ENCODE data around the gene OTUB2.

The OTUB2 gene

DNA sequence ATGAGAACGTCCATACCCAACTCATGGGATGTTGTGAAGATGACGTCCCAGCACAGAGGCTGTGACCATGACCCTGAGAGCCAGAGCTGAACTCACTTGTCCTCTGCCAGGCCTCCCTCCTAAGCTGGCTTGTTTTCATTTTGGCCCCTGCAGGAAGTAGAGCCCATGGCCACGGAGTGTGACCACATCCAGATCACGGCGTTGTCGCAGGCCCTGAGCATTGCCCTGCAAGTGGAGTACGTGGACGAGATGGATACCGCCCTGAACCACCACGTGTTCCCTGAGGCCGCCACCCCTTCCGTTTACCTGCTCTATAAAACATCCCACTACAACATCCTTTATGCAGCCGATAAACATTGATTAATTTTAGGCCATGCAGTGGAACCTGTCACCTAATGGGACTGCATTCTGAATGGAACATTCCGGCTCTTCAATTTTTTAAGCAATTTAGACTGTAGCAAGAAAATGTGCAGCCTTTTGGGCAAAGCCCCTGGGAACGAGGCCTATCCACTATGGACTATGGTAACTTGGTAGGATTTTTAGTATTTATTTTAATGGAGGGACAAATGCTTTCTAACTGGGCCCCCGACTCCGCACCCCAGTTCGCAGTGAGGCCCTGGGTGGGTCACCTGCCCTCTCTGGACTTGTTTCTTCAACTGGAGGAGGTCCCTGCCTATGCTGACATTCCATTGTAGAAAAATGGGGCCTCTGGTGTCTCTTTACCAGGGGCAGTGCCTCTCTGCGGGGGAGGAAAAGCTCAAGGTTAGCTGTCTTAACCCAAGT, 19.6 kb downstream of the OTUB2 start:
- Mint-ChIP-seq H3K36me3 (ENCODE audit: low read depth) (peaks cover 77% of the 10 kb centered on the region), H3K27me3 (no peaks in the 10 kb centered on the region), H3K4me1 (ENCODE audit: low read depth) (no peaks in the 10 kb centered on the region), H3K27ac (peak overlapping the region; percentile 11), H3K9me3 (no peaks in the 10 kb centered on the region), H3K4me3 (no peak overlapping the region)
- no peak for DNase-seq

DNA sequence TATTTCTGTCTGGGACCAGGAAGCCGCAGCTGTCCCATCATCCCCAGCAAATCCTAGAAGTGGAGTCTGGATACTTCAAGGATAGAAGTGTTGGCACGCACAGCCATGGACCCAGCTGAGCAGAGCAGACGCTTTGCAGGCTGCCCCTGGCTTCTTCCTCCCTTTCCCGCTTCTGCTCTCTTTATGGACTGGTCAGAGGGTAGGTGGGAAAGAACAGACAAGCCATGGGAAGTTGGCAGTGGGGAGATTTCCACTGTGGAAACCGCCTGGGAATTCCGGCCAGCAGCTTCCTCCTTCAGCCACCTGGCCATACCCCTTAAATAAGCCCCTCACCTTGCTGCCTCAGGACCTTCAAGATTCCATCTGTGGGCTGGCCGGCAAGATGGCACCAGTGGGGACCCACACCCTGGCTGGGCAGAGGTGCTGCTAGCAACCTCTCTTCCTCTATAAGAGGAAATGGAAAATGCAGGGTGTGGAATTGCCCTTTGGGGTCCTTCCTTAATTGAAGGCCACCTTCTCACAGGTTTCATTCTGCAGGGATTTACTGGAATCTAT, 20.6 kb downstream of the OTUB2 start:
- Mint-ChIP-seq H3K27me3 (no peaks in the 10 kb centered on the region), H3K4me1 (ENCODE audit: low read depth) (no peaks in the 10 kb centered on the region), H3K4me3 (no peak overlapping the region), H3K36me3 (ENCODE audit: low read depth) (peaks cover 87% of the 10 kb centered on the region), H3K9me3 (no peaks in the 10 kb centered on the region), H3K27ac (peak overlapping the region; percentile 40)
- DNase-seq = no peak

DNA sequence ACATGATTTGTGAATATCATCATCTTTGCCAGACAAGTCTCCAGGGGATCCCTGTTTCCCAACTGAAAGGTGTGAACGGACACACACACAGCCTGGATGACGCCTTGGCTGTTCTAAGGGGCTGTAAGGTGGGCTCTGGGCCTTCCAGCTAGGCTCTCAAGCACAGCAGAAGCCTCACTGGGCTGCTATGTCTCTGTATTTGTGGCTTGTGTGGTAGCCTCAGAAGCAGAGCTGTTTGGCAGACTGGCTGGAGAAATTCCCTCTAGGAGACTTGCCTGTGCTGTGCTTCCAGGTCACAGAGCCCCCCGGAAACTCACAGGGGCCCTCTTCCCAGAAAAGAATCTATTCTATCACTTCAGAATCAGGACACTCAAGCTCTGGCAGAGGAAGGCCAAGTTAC, 21.4 kb downstream of the OTUB2 start:
- Mint-ChIP-seq H3K9me3 (no peaks in the 10 kb centered on the region), H3K27ac (peak overlapping the region; percentile 69), H3K4me3 (no peak overlapping the region), H3K4me1 (ENCODE audit: low read depth) (peaks cover 6% of the 10 kb centered on the region), H3K27me3 (no peaks in the 10 kb centered on the region), H3K36me3 (ENCODE audit: low read depth) (peaks cover 96% of the 10 kb centered on the region)
- no peak for DNase-seq

DNA sequence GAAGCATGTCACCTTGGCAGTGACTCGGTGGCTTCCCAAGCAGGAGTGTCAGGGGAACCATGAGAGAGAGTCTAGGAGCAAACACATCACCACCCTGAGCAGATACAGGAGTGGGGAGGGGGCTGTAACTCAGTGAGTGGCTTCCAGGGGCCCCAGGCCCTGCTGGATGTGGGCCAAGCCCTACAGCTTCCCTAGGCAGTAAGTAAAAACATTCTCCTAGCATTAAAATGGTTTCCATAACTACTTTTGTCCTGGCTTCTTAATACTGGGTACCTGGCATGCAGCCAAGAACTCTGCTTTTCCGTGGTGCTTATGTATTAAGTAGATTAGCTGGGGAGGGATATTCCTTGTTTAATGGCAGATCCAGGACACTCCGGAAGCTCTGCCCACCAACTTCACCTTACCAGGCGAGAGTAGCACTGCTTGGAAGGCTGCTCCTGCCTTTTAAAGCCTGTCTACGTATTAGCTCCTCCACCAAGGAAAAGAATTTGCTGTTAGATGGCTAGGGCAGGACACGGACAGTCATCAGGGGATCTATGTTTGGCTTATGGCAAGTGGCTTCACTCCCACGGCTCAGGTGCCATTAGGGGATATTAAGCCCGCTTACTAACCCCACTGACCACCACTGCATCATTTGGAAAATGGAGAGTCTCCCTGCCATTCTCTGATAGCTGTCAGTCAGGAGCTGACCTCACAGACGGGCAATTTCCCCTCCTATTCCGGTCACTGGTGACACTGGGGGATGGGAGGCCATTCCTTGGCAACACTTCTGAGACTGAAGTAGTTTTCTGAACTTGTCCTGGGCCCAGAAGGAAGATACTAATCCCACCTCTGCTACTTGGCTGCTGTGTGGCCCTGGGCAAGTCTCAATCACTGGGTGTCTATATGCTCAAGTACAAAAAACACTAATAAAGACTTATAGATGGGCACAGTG, 22.8 kb downstream of the OTUB2 start:
- no peak for DNase-seq
- peak overlapping the region; percentile 69 for H3K27ac Mint-ChIP-seq
- peaks cover 13% of the 10 kb centered on the region for H3K4me1 Mint-ChIP-seq (ENCODE audit: low read depth)
- H3K27me3 Mint-ChIP-seq = no peaks in the 10 kb centered on the region
- H3K4me3 Mint-ChIP-seq = no peak overlapping the region
- H3K9me3 Mint-ChIP-seq = no peaks in the 10 kb centered on the region
- peaks cover 95% of the 10 kb centered on the region for H3K36me3 Mint-ChIP-seq (ENCODE audit: low read depth)

DNA sequence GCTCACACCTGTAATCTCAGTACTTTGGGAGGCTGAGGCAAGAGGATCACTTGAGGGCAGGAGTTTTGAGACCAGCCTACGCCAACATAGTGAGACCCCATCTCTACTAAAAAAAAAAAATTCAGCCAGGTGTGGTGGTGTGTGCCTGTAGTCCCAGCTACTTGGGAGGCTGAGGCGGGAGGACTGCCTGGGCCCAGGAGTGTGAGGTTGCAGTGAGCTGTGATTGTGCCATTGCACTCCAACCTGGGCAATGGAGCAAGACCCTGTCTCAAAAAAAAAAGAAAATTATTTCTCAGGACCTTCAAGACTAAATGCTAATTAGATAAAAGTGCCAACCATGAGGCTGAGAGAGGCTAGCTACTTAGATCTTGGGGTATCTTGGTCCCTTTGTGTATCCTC, 23.5 kb downstream of the OTUB2 start:
- DNase-seq = no peak
- Mint-ChIP-seq H3K9me3 (no peaks in the 10 kb centered on the region), H3K4me3 (no peak overlapping the region), H3K27me3 (no peaks in the 10 kb centered on the region), H3K4me1 (ENCODE audit: low read depth) (peaks cover 16% of the 10 kb centered on the region), H3K27ac (no peak overlapping the region), H3K36me3 (ENCODE audit: low read depth) (peaks cover 95% of the 10 kb centered on the region)

DNA sequence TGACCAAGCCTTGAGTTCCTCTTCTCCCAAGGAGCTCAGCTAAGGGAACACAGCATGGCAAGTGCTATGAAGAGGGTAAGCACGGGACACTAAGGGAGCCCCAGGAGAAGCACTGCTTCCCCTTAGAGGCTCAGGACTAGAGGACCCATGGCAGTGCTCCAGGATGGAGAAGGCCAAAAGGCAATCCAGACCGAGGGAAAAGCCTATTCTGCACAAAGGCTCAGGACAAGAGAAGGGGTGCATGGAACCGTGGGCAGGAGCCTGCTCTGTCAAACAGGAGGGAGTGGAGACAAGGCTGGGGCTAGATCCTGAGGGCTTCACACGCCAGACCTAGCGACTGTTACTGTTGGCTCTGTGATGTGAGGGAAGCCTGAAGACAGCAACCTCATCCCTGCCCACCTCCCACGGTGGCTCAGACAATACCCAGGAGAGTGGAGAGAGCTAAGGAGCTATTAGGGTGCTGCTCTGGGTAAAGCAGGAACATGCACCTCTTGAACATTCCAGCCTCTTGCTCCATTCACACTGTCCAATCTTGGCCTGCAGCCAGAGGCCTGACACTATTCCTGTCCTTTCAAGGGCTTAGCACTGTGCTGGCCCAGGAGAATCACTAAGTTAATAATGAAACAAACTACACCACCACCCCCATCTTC, 24.2 kb downstream of the OTUB2 start:
- H3K27ac Mint-ChIP-seq = peak overlapping the region; percentile 42
- no peaks in the 10 kb centered on the region for H3K9me3 Mint-ChIP-seq
- H3K27me3 Mint-ChIP-seq = no peaks in the 10 kb centered on the region
- peaks cover 16% of the 10 kb centered on the region for H3K4me1 Mint-ChIP-seq (ENCODE audit: low read depth)
- H3K36me3 Mint-ChIP-seq (ENCODE audit: low read depth) = peaks cover 95% of the 10 kb centered on the region
- no peak overlapping the region for H3K4me3 Mint-ChIP-seq
- DNase-seq = no peak

DNA sequence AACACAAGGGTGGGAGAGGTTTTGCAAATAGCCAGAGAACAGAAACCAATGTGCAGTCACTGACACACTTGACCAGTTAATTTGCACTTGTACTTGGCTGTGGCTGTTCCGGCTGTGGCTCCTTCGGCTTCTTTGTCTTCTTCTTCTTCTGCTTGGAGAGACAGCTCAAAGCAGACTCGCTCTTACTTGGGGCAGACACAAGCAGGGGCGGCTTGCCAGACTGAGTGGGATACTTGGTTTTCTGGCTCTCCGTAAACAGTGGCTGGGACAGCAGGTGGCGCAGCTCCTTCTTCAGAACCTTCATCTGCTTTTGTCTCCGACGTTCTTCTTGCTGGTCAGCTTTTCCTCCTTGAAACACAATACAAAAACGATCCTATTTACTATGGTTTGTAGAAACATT, 25.0 kb downstream of the OTUB2 start:
- Mint-ChIP-seq H3K27ac (peak overlapping the region; percentile 3), H3K27me3 (no peaks in the 10 kb centered on the region)
- no peak for DNase-seq

DNA sequence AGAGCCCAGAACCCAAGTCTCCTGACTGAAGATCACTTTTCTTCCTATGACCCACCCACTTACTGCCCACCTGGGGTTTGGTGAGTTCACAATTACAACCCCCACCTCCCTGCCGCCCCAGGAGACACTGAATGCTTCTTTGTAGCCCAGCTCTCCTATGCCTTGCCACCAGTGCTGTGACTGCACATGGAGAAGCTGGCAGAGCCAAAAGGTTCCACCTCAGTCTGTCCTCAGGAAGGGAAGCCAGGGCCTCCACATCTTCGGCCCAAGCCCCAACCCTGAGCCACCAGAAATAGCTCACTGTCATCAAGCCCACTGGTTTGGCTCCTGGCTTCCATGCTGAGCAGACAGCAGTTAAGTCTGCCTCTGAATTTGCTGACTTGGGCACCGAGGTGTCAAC, 25.6 kb downstream of the OTUB2 start:
- no peak for DNase-seq
- H3K9me3 Mint-ChIP-seq = no peaks in the 10 kb centered on the region
- H3K27me3 Mint-ChIP-seq = no peaks in the 10 kb centered on the region
- peaks cover 26% of the 10 kb centered on the region for H3K4me1 Mint-ChIP-seq (ENCODE audit: low read depth)
- H3K4me3 Mint-ChIP-seq = no peak overlapping the region
- peaks cover 95% of the 10 kb centered on the region for H3K36me3 Mint-ChIP-seq (ENCODE audit: low read depth)
- peak overlapping the region; percentile 77 for H3K27ac Mint-ChIP-seq

More for the DNA sequence above, 25.0 kb downstream of the OTUB2 start:
- Mint-ChIP-seq H3K9me3 (no peaks in the 10 kb centered on the region), H3K4me3 (no peak overlapping the region), H3K4me1 (ENCODE audit: low read depth) (peaks cover 20% of the 10 kb centered on the region), H3K36me3 (ENCODE audit: low read depth) (peaks cover 95% of the 10 kb centered on the region)

DNA sequence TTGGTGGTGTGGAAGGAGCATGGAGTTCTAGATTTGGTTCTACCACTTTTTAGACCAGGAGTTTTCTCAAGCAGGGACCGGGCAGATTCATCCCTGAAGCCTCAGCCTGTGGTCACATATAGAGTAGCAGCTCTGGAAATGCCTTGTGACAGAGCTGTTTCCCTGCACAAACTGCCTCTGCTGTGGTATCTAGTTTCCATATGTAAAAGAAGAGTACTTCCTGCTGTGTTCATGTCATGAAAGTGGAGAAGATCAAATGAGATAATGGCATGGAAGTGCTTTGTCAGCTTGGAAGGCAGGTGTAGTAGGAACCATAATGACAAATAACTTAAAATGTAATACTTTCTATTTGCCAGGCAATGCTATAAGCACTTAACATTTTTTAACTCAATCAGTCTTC, 26.1 kb downstream of the OTUB2 start:
- no peak for DNase-seq
- peaks cover 95% of the 10 kb centered on the region for H3K36me3 Mint-ChIP-seq (ENCODE audit: low read depth)
- peaks cover 30% of the 10 kb centered on the region for H3K4me1 Mint-ChIP-seq (ENCODE audit: low read depth)
- H3K27ac Mint-ChIP-seq = peak overlapping the region; percentile 77
- H3K27me3 Mint-ChIP-seq = no peaks in the 10 kb centered on the region
- no peaks in the 10 kb centered on the region for H3K9me3 Mint-ChIP-seq
- H3K4me3 Mint-ChIP-seq = no peak overlapping the region

DNA sequence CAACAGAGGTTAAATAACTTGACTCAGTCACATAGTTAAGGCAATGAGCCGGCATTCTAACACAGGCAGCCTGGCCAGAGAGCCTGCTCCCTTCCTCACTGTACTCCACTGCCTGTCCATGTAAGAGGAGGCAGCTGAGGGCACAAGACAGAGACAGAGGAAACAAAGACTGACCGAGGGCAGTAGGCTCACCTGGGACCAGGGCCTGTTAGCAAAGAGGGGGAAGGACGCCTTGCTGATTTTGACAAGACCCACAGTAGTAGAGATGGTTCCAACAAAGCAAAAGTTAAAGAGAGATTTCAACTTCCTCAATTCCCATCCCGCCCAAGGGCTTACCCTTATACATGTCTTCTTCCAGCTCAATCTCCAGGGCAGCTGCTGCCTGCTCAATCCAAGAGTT, 26.5 kb downstream of the OTUB2 start:
- Mint-ChIP-seq H3K4me3 (no peak overlapping the region), H3K36me3 (ENCODE audit: low read depth) (peaks cover 95% of the 10 kb centered on the region), H3K27me3 (no peaks in the 10 kb centered on the region), H3K27ac (peak overlapping the region; percentile 77), H3K4me1 (ENCODE audit: low read depth) (peaks cover 35% of the 10 kb centered on the region), H3K9me3 (no peaks in the 10 kb centered on the region)
- no peak for DNase-seq

DNA sequence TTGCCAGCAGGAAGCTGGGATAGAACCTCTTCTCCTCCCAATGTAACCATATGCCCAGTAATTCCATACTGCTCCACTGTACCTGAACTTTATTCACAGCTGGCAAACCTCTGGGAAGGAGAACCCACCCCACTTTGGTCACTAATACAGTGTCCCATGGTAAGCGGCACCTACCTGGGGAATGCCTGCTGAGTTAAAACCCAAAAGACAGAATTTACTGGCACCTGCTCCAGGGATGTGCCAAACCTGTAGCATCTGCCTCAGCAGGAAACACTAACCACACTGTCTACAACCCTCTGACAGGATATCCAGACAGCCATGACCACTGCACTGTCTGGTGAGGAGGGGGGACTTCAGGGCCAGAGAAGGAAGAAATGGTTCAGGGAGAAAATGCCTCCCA, 28.3 kb downstream of the OTUB2 start:
- Mint-ChIP-seq H3K36me3 (ENCODE audit: low read depth) (peaks cover 95% of the 10 kb centered on the region), H3K4me3 (no peak overlapping the region), H3K27ac (peak overlapping the region; percentile 89), H3K4me1 (ENCODE audit: low read depth) (peaks cover 52% of the 10 kb centered on the region), H3K27me3 (no peaks in the 10 kb centered on the region), H3K9me3 (no peaks in the 10 kb centered on the region)
- DNase-seq = no peak

DNA sequence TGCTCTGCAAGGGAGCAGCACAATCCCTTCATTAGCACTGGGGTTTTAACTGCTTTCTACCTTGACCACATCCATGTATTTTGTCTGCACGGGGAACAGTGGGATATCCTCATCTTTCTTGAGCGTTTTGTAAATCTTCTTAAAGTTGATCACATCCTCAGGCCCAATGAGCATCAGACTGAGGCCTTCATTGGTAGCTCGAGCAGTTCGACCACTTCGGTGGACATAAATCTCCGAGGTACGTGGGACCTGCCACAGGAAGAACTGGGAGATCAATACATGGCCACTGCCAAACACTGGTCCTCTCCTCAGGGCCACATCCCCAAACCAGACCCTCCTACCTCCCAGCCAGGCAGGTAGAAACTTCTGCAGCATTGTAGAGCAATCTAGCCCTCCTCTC, 28.8 kb downstream of the OTUB2 start:
- H3K4me3 Mint-ChIP-seq = no peak overlapping the region
- peaks cover 55% of the 10 kb centered on the region for H3K4me1 Mint-ChIP-seq (ENCODE audit: low read depth)
- H3K27ac Mint-ChIP-seq = peak overlapping the region; percentile 89
- no peaks in the 10 kb centered on the region for H3K9me3 Mint-ChIP-seq
- DNase-seq = no peak
- H3K36me3 Mint-ChIP-seq (ENCODE audit: low read depth) = peaks cover 95% of the 10 kb centered on the region
- no peaks in the 10 kb centered on the region for H3K27me3 Mint-ChIP-seq

DNA sequence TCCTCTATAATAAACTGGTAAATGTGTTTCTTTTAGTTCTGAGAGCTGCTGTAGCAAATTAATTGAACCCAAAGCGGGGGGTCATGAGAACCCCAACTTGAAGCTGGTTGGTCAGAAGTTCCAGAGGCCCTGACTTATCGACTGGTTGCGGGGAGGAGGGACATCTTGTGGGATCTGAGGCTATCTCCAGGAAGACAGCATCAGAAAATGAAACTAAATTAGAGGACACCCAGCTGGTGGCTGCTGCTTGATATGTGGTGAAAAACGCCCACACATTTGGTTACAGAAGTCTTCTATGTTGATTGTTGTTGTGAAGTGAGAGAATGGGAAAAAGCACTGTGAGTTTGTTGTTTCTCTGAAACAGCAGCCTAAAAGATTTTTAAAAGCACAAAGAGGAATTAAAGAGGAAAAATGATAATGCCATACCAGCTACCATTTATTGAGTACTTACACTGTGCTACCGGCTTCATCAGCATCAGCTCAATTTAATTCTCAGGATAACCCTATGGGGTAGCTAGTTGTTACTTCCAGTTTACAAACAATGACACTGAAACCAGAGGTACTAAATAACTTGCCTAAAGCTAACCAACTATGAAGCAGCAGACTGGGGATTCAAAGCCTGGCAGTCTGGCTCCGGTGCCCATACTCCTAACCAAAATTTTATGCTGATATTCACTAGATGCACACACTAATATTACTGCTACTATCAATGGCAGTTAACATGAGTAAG, 30.6 kb downstream of the OTUB2 start:
- peaks cover 72% of the 10 kb centered on the region for H3K4me1 Mint-ChIP-seq (ENCODE audit: low read depth)
- H3K27me3 Mint-ChIP-seq = no peaks in the 10 kb centered on the region
- no peak overlapping the region for H3K4me3 Mint-ChIP-seq
- H3K27ac Mint-ChIP-seq = peak overlapping the region; percentile 89
- DNase-seq = no peak
- H3K36me3 Mint-ChIP-seq (ENCODE audit: low read depth) = peaks cover 95% of the 10 kb centered on the region
- H3K9me3 Mint-ChIP-seq = no peaks in the 10 kb centered on the region
